CD4-positive, alpha-beta T cell treated with Interleukin-4 for 4 hours (primary cell): ENCODE data around the gene MAP4K3.

Experiments
- DNase-seq: peaks from one replicate; pipeline ENCODE4 v3.0.0-alpha.2; 2020

The MAP4K3 gene

GRCh38 chr2:39234754-39235153 is 202.3 kb downstream of the MAP4K3 start:
- DNase-seq: no peak

DNA sequence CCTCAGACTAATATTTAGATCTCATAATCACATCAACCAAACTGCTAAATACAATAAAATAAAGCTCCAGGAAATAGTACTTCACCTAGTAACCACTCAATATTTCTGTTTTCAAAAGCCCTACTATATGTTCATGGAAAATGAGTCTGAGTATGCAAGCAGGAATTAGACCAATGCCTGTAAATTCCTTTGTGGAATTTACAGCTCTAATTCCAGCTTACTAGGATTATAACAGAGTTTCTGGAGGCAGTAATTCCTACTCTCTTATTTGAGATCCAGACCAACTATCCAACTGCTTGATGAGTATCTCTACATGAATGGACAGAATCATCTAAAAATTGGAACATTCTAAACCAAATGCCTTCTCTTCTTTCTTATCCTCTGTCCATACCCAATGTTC is 204.9 kb downstream of the MAP4K3 start:
- no peak for DNase-seq

DNA sequence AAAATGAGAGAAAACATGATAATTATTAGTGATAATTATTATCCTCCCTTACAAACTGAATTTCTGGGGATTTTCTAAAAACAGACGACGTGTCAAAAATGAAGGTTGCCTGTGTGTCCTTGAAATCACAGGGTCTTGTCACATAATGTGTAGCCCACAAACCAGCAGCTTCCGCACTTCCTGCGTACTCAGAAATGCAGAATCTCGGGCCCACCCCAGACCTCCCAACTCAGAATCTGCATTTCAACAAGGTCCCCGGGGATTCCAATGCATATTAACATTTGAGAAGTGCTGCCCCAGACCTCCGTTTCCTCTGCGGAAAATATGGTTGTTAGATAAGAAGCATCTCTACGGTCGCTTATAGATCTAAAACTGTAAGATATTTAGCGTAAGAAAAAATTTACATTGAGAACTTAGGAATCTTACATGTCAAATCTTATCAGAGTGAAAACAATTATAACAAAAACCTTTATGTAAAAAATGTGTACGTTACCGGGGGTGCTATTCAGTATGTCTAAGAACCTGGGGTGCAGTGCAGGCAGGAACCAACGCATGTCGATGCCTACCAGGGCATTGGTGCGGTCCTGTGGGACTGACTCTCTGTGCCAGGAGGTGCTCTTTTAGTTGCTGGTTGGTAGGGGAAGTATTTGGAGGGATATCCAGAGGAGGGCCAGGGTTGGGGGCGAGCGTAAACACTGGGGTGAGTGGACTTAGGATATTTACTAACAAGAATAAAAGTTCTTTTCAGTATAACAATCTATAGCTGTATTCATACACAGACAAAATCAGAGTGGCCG is 208.5 kb downstream of the MAP4K3 start:
- no peak for DNase-seq

DNA sequence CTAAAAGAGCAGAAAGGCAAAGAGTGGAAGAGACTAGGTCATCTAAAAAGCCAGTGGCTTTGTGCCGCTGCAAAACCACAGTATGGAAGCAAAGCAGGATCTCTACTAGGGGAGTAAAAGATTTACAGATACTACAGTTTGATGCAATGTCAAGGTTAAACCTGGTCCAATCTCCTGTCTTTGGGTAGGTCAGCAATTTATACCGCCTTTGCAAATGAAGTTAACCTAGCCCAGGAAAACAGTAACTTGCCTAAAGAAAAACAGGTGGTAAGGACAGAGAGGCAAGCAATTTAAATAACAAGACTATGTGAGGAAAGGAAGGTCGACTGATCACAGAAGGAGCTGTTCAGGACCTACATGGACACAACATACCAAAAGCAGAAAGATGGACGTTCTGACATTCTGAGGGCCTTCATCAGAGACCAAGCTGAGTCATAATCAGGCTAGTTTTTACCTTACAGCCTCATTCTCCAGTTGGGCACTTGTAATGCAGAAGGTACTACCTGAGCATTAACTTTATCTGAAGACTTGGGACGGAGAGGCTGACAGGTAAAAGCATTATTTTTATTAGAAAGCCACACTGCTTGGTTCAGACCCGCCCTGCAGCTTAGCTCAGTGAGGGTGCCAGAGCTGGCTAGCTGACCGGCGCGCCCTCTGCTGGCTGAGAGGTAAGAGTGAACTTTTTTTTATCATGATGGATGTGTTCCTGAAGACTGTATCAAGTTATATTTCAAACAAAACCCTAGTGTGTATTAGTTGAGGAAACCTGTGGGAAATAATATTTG is 209.3 kb downstream of the MAP4K3 start:
- DNase-seq: peak; percentile 82

DNA sequence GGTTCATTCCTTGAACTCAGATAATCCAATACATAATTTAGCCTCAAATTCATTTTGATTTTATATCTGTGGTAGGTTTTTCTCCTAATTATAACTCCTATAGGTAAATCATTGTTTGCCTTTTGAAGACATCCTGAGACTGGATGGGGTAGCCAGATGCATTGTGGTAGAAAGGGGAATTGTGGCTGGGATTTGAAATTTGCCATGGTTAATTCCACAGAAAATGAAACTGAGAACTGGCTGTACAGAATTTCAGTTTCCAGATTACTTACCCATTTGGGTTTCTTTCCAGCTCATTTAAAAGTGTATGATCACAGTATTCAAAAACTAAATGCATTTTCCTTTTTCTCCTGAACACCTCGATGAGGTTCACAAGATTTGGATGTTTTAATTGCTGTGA is 211.5 kb downstream of the MAP4K3 start:
- DNase-seq: no peak

GRCh38 chr2:39223909-39224308 is 213.2 kb downstream of the MAP4K3 start:
- DNase-seq: no peak

- no peak for DNase-seq
Measured at GRCh38 chr2:39221459-39221858, 215.6 kb downstream of the MAP4K3 start.

- no peak for DNase-seq
Measured at GRCh38 chr2:39220136-39220535, 216.9 kb downstream of the MAP4K3 start.

DNA sequence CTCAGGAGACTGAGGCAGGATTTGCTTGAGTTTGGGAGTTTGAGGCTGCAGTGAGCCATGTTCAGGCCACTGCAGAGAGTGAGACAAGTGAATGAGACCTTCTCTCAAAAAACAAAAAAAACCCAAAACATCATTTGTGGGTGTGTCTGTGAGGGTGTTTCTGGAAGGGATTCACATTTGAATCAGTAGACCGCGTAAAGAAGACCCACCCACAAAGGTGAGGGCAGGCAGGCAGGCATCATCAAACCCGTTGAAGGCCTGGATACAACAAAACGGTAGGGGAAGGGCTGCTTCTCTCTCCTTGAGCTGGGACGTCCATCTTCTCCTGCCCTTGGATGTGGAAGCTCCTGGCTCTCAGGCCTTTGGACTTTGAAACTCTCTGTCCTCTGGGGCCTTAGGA is 218.7 kb downstream of the MAP4K3 start:
- no peak for DNase-seq

GRCh38 chr2:39217192-39217550 is 219.9 kb downstream of the MAP4K3 start:
- DNase-seq: no peak

- DNase-seq: peak; percentile 90
Measured at GRCh38 chr2:39216346-39217191, 220.5 kb downstream of the MAP4K3 start.

DNA sequence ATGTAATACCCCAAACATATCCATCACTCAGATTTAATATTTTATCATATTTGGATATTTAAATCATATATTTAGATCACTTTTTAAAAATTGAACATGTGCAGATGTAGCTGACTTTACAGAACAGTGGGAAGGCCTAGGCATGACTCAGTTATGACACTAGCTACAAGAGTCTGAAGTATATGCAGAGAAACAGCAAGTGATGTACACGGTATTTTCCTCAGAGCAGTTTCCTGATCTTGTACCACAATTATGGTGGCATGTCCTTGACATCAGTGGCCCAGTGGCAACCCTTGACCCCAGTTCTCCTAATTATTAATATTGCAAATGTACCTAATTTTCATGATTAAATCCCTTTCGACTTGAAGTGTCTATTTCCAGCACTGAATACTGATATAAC is 221.5 kb downstream of the MAP4K3 start:
- peak; percentile 13 for DNase-seq

- no peak for DNase-seq
Measured at GRCh38 chr2:39213015-39213414, 224.1 kb downstream of the MAP4K3 start.

- no peak for DNase-seq
Measured at GRCh38 chr2:39210846-39211245, 226.2 kb downstream of the MAP4K3 start.

DNA sequence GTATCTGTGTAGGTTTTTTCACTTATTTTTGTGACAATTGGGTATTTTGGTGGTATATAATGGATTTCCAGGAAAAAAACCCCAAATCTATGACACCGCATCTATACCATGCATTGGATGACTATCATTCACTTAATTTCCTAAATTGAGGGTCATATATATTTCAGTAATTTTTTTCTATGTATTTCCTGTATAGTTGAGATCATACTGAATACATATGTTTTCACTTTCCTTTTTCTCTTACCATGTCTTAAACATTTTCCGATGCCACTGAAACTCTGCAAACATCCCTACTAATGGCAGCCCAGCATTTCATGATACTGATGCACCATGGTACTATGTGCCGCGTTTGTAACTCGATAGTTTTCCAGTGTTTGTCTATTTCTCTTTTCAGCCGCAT is 233.7 kb downstream of the MAP4K3 start:
- DNase-seq: no peak

DNA sequence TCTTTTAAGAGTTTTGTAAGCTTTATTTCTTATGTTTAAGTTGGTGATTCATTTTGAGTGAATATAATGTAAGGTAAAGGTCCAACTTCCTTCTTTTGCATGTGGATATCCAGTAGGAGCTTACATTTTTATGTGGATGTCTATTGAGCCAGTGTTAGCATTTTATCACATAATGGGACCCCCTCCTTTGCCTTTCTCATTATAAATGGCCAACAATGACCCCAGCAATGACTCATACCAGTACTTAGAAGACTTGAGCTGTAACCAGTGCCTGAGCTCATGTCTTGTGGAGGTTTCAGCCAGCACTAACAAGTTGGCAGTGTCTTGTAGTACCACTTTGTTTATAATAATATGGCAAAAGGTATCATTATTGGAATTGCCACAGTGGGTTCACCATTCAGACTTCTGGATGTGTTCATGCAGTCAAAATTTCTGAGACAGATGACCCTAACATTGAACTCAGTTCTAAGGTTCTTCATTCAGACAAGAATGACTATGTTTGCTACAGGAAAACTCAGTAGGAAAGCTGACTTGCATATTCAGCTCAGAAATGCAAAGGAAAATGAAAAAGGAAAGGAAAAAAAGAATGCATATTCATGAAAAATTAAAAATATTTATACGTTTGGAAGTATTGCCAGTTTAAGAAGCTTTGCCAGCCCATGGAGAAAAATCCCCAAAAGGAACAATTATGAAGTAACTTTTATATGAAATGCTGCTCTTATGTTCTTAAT is 234.3 kb downstream of the MAP4K3 start:
- no peak for DNase-seq
